ENCODE results near the gene STK11.

- TF ChIP-seq CTCF (IDR thresholded peaks at IDR 0.05; ENCODE audit: low read depth, low read length) (no peak), POLR2A (IDR thresholded peaks at IDR 0.05; ENCODE audit: extremely low read depth, insufficient read length) (no peak), MYC (IDR thresholded peaks at IDR 0.05; ENCODE audit: low read depth, low read length) (no peak)
- TF ChIP-seq, protein P1, sequence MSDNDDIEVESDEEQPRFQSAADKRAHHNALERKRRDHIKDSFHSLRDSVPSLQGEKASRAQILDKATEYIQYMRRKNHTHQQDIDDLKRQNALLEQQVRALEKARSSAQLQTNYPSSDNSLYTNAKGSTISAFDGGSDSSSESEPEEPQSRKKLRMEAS (IDR thresholded peaks at IDR 0.05; ENCODE audit: low read depth, low read length) = no peak
Measured at GRCh38 chr19:1162404-1163282, 42.9 kb upstream of the STK11 start.

Measured in NB4 (cell line).